Dermis microvascular lymphatic vessel endothelial cell (primary cell): ENCODE measurements around the gene SUSD5. TPM values are rescaled to one million over a fixed set of nuclear protein-coding genes. Genes with fewer than 3 reads are reported as not detected.
"Not testable (repeated sequence)": the region's sequence is repeated elsewhere in the genome, so short reads cannot be mapped to it uniquely, and the experiment has no call there.

Source experiments
- DNase-seq, 2 donors: peaks; one replicate each; pipeline versions ENCODE4 v3.0.0 to v3.0.0-alpha.2; 2010; ENCODE audit warnings: low read depth in 2 of 2
- total RNA-seq: library from RNA; depleted of rRNA; stranded (reverse); fragments of >200 nt; gene quantifications from 2 replicates; pipeline ENCODE4 v1.2.1, GENCODE V29; 2014

The SUSD5 gene
- total RNA-seq, 1 donor from 2014 or later, result 1.7 TPM

- no peak for DNase-seq
These were observed 22.1 kb downstream of the SUSD5 start for GRCh38 chr3:33196538-33196937.

GRCh38 chr3:33194303-33194702 lies 24.3 kb downstream of the SUSD5 start:
- DNase-seq, result peak in 1 of 2 donors; percentile 21

GRCh38 chr3:33187368-33187634 lies 31.3 kb downstream of the SUSD5 start:
- DNase-seq, result peak; percentile 38 to 98

GRCh38 chr3:33186524-33187367 lies 31.9 kb downstream of the SUSD5 start:
- peak in 1 of 2 donors; percentile 91 for DNase-seq

GRCh38 chr3:33184863-33185262 lies 33.7 kb downstream of the SUSD5 start:
- DNase-seq, result peak; percentile 23 to 77

- DNase-seq, result not testable (repeated sequence)
These were observed 37.0 kb downstream of the SUSD5 start for GRCh38 chr3:33181641-33182040.

- no peak for DNase-seq
These were observed 37.4 kb downstream of the SUSD5 start for GRCh38 chr3:33181229-33181628.

- no peak for DNase-seq
These were observed 39.5 kb downstream of the SUSD5 start for GRCh38 chr3:33179132-33179531.

GRCh38 chr3:33174711-33175414 lies 43.7 kb downstream of the SUSD5 start:
- no peak for DNase-seq

- DNase-seq, result no peak
These were observed 44.5 kb downstream of the SUSD5 start for GRCh38 chr3:33174095-33174494.

- no peak for DNase-seq
These were observed 44.9 kb downstream of the SUSD5 start for GRCh38 chr3:33173672-33174071.

- no peak for DNase-seq
These were observed 45.5 kb downstream of the SUSD5 start for GRCh38 chr3:33173103-33173502.

- DNase-seq, result peak in 1 of 2 donors; percentile 11
These were observed 47.0 kb downstream of the SUSD5 start for GRCh38 chr3:33171580-33171979.

- DNase-seq, result no peak
These were observed 48.1 kb downstream of the SUSD5 start for GRCh38 chr3:33170531-33170930.

GRCh38 chr3:33167716-33168336 lies 50.8 kb downstream of the SUSD5 start:
- DNase-seq, result peak in 1 of 2 donors; percentile 45

- no peak for DNase-seq
These were observed 51.3 kb downstream of the SUSD5 start for GRCh38 chr3:33167284-33167683.

- DNase-seq, result no peak
These were observed 52.5 kb downstream of the SUSD5 start for GRCh38 chr3:33166095-33166494.

GRCh38 chr3:33165372-33165771 lies 53.2 kb downstream of the SUSD5 start:
- no peak for DNase-seq

GRCh38 chr3:33162621-33163020 lies 56.0 kb downstream of the SUSD5 start:
- DNase-seq, result not testable (repeated sequence)

- DNase-seq, result no peak
These were observed 58.6 kb downstream of the SUSD5 start for GRCh38 chr3:33159981-33160380.

GRCh38 chr3:33159234-33159633 lies 59.4 kb downstream of the SUSD5 start:
- DNase-seq, result no peak

GRCh38 chr3:33155301-33155700 lies 63.3 kb downstream of the SUSD5 start:
- no peak for DNase-seq

- DNase-seq, result no peak
These were observed 64.8 kb downstream of the SUSD5 start for GRCh38 chr3:33153782-33154181.
